Peyer's patch (tissue), 4 donors: Measurements from ENCODE around the gene KCNMB3.

ENCODE experiments used
- POLR2A ChIP-seq, 2 donors: fragments of 450-650 bp; IDR thresholded peaks; one replicate each; pipeline ENCODE4 v1.5.1; 2017; ENCODE audit warnings: antibody characterized with exemption in 2 of 2, mild to moderate bottlenecking in 2 of 2, moderate library complexity in 2 of 2
- TF ChIP-seq, protein P1 (sequence below), 6 experiments: fragments of 450-650 bp in 4 of 6; fragments of 200-600 bp in 2 of 6; sonication (generic) in 1 of 6; IDR thresholded peaks; one replicate each; pipeline ENCODE4 v1.5.1; 2017 to 2019; ENCODE audit warnings: antibody characterized with exemption in 6 of 6, mild to moderate bottlenecking in 3 of 6, moderate library complexity in 1 of 6

DNA sequence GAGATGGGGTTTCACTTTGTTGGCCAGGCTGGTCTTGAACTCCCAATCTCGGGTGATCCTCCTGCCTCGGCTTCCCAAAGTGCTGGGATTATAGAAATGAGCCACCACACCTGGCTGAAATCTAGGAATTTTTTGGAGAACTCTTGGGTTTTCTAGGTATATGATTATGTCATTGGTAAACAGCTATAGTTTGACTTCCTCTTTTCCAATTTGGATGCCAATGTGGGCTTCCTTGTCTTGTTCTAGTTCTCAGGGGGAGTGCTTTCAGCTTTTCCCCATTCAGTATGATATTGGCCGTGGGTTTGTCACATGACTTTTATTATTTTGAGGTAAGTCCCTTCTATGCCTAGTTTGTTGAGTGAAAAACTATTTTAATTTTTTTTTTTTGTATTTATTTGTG lies 17.9 kb downstream of the KCNMB3 start:
- TF ChIP-seq, protein P1, sequence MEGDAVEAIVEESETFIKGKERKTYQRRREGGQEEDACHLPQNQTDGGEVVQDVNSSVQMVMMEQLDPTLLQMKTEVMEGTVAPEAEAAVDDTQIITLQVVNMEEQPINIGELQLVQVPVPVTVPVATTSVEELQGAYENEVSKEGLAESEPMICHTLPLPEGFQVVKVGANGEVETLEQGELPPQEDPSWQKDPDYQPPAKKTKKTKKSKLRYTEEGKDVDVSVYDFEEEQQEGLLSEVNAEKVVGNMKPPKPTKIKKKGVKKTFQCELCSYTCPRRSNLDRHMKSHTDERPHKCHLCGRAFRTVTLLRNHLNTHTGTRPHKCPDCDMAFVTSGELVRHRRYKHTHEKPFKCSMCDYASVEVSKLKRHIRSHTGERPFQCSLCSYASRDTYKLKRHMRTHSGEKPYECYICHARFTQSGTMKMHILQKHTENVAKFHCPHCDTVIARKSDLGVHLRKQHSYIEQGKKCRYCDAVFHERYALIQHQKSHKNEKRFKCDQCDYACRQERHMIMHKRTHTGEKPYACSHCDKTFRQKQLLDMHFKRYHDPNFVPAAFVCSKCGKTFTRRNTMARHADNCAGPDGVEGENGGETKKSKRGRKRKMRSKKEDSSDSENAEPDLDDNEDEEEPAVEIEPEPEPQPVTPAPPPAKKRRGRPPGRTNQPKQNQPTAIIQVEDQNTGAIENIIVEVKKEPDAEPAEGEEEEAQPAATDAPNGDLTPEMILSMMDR (IDR thresholded peaks at IDR 0.05) = no peak
- TF ChIP-seq POLR2A (IDR thresholded peaks at IDR 0.05) = no peak
